ES-I3 (cell line): ENCODE data around the gene AJUBA.
A peak's percentile ranks its signal among the peaks of the same experiment; 100 is the strongest.
"Not testable (repeated sequence)": the region's sequence is repeated elsewhere in the genome, so short reads cannot be mapped to it uniquely, and the experiment has no call there.

Experiments used
- H3K36me3 ChIP-seq: 2 replicates; pipeline ENCODE4 v1.6.1; 2013; ENCODE audit warnings: mild to moderate bottlenecking, low read length, control low read depth, moderate library complexity; ENCODE audit not compliant: insufficient read depth
- H3K4me1 ChIP-seq: 2 replicates; pipeline ENCODE4 v1.6.1; 2013; ENCODE audit warnings: mild to moderate bottlenecking, control low read depth, low read length; ENCODE audit not compliant: insufficient read depth
- H3K9ac ChIP-seq: 2 replicates; pipeline ENCODE4 v1.6.1; 2013; ENCODE audit warnings: low read depth, mild to moderate bottlenecking, low read length, moderate library complexity
- H3K9me3 ChIP-seq: 2 replicates; pipeline ENCODE4 v1.6.1; 2013; ENCODE audit warnings: mild to moderate bottlenecking, low read length, moderate library complexity; ENCODE audit not compliant: control insufficient read depth, insufficient read depth

The AJUBA gene

GRCh38 chr14:22962061-22962676 lies 20.2 kb downstream of the AJUBA start:
- no peaks in the 10 kb centered on the region for H3K9me3 ChIP-seq
- no peaks in the 10 kb centered on the region for H3K4me1 ChIP-seq
- H3K36me3 ChIP-seq = no peaks in the 10 kb centered on the region
- H3K9ac ChIP-seq = no peak overlapping the region

GRCh38 chr14:22955702-22956569 lies 26.4 kb downstream of the AJUBA start:
- peak overlapping the region; percentile 93 for H3K9ac ChIP-seq
- no peaks in the 10 kb centered on the region for H3K9me3 ChIP-seq
- peaks cover 10% of the 10 kb centered on the region; the same call in 1 of the 2 replicates for H3K36me3 ChIP-seq
- no peaks in the 10 kb centered on the region for H3K4me1 ChIP-seq

- Histone ChIP-seq H3K36me3 (peaks cover 17% of the 10 kb centered on the region; the same call in 1 of the 2 replicates), H3K9ac (no peak overlapping the region), H3K4me1 (no peaks in the 10 kb centered on the region), H3K9me3 (no peaks in the 10 kb centered on the region)
Observed at GRCh38 chr14:22952418-22952817, 29.9 kb downstream of the AJUBA start.

GRCh38 chr14:22951795-22952194 lies 30.6 kb downstream of the AJUBA start:
- not testable (repeated sequence) for H3K4me1 ChIP-seq, H3K9ac ChIP-seq, H3K9me3 ChIP-seq
- H3K36me3 ChIP-seq = peaks cover 17% of the 10 kb centered on the region; the same call in 1 of the 2 replicates

- H3K36me3 ChIP-seq = peaks cover 7% of the 10 kb centered on the region; the same call in 1 of the 2 replicates
- no peak overlapping the region for H3K9ac ChIP-seq
- no peaks in the 10 kb centered on the region for H3K4me1 ChIP-seq
Observed at GRCh38 chr14:22945642-22946041, 36.7 kb downstream of the AJUBA start.

GRCh38 chr14:22939684-22940083 lies 42.7 kb downstream of the AJUBA start:
- no peaks in the 10 kb centered on the region for H3K4me1 ChIP-seq
- H3K36me3 ChIP-seq = no peaks in the 10 kb centered on the region
- no peaks in the 10 kb centered on the region for H3K9me3 ChIP-seq
- no peak overlapping the region for H3K9ac ChIP-seq

More at GRCh38 chr14:22945642-22946041, 36.7 kb downstream of the AJUBA start:
- H3K9me3 ChIP-seq = no peaks in the 10 kb centered on the region

GRCh38 chr14:22935156-22935555 lies 47.2 kb downstream of the AJUBA start:
- Histone ChIP-seq H3K9me3 (no peaks in the 10 kb centered on the region), H3K9ac (no peak overlapping the region), H3K36me3 (no peaks in the 10 kb centered on the region), H3K4me1 (no peaks in the 10 kb centered on the region)

GRCh38 chr14:22932146-22932545 lies 50.2 kb downstream of the AJUBA start:
- no peaks in the 10 kb centered on the region for H3K9me3 ChIP-seq
- H3K36me3 ChIP-seq = no peaks in the 10 kb centered on the region
- no peak overlapping the region for H3K9ac ChIP-seq
- H3K4me1 ChIP-seq = peaks cover 8% of the 10 kb centered on the region

GRCh38 chr14:22929961-22930364 lies 52.4 kb downstream of the AJUBA start:
- peaks cover 14% of the 10 kb centered on the region; the same call in 1 of the 2 replicates for H3K36me3 ChIP-seq
- no peaks in the 10 kb centered on the region for H3K9me3 ChIP-seq
- peaks cover 8% of the 10 kb centered on the region for H3K4me1 ChIP-seq
- H3K9ac ChIP-seq = peak overlapping the region; percentile 75

GRCh38 chr14:22929104-22929960 lies 53.0 kb downstream of the AJUBA start, which contains the start of gene PRMT5:
Gene PRMT5, minus strand, starts transcription at chr14:22929376. Its CDS starts 15 bp downstream, at chr14:22929361.
- Histone ChIP-seq H3K9ac (peak within 1 kb of the TSS; percentile 83), H3K36me3 (peaks cover 20% of the 10 kb centered on the region), H3K9me3 (no peaks in the 10 kb centered on the region), H3K4me1 (peaks cover 8% of the 10 kb centered on the region)

GRCh38 chr14:22928237-22929103 lies 53.9 kb downstream of the AJUBA start:
- Histone ChIP-seq H3K9ac (peak overlapping the region; percentile 83), H3K9me3 (no peaks in the 10 kb centered on the region), H3K36me3 (peaks cover 26% of the 10 kb centered on the region), H3K4me1 (peaks cover 8% of the 10 kb centered on the region)

- Histone ChIP-seq H3K36me3 (peaks cover 31% of the 10 kb centered on the region), H3K9ac (no peak overlapping the region), H3K4me1 (peaks cover 8% of the 10 kb centered on the region), H3K9me3 (no peaks in the 10 kb centered on the region)
Observed at GRCh38 chr14:22926316-22926715, 56.0 kb downstream of the AJUBA start.

- Histone ChIP-seq H3K9me3 (no peaks in the 10 kb centered on the region), H3K9ac (no peak overlapping the region), H3K4me1 (peaks cover 8% of the 10 kb centered on the region), H3K36me3 (peaks cover 31% of the 10 kb centered on the region)
Observed at GRCh38 chr14:22925513-22925912, 56.8 kb downstream of the AJUBA start.
